Duodenal mucosa (tissue), 2 donors: Measurements from ENCODE around the gene WDR81.

Experiments
- H3K27ac ChIP-seq: one replicate; pipeline ENCODE4 v1.7.0; 2013; ENCODE audit warnings: low read depth, low read length
- H3K27me3 ChIP-seq, 2 donors: one replicate each; pipeline ENCODE4 v1.7.0; 2013; ENCODE audit warnings: low read length in 2 of 2, control low read depth in 1 of 2; ENCODE audit not compliant: insufficient read depth in 2 of 2, control insufficient read depth in 1 of 2
- H3K36me3 ChIP-seq, 2 donors: one replicate each; pipeline ENCODE4 v1.7.0; 2013; ENCODE audit warnings: low read length in 2 of 2, control low read depth in 1 of 2; ENCODE audit not compliant: insufficient read depth in 2 of 2, control insufficient read depth in 1 of 2
- H3K4me1 ChIP-seq, 2 donors: one replicate each; pipeline ENCODE4 v1.7.0; 2013; ENCODE audit warnings: low read length in 2 of 2, control low read depth in 1 of 2; ENCODE audit not compliant: insufficient read depth in 2 of 2, control insufficient read depth in 1 of 2
- H3K4me3 ChIP-seq, 2 donors: one replicate each; pipeline ENCODE4 v1.7.0; 2013; ENCODE audit warnings: low read length in 2 of 2, low read depth in 1 of 2
- H3K9ac ChIP-seq, 2 donors: one replicate each; pipeline ENCODE4 v1.7.0; 2013; ENCODE audit warnings: low read length in 2 of 2, low read depth in 1 of 2
- H3K9me3 ChIP-seq, 2 donors: one replicate each; pipeline ENCODE4 v1.7.0; 2013; ENCODE audit warnings: low read length in 2 of 2, control low read depth in 1 of 2; ENCODE audit not compliant: control insufficient read depth in 1 of 2

WDR81 gene

DNA sequence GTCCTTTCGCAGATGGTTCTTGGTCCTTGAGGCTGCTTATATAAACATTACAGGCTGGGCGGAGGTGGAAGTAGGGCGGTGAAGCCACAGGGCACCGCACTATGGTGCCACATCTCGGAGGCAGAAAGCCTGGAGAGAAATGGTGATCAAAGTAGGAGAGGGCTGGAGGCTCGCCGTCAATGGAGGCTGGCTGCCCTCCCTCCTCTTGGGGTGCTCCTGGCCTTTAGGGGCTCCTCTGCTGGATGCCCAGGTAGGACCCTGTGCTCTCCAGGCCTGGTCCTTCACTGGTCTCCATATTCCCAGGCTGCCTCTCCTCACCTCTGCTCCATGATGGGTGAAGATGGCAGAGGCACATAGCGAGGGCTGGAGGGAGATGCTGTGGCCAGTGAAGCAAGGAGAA is 12.2 kb upstream of the WDR81 start:
- H3K36me3 ChIP-seq, result peaks cover 20 to 30% of the 10 kb centered on the region in 2 donors
- H3K4me1 ChIP-seq, result peaks cover 35 to 42% of the 10 kb centered on the region in 2 donors
- no peaks in the 10 kb centered on the region for H3K9me3 ChIP-seq
- H3K9ac ChIP-seq, result no peak overlapping the region
- H3K27me3 ChIP-seq, result no peaks in the 10 kb centered on the region
- H3K27ac ChIP-seq, result no peak overlapping the region
- peak overlapping the region in 1 of 2 donors; percentile 13 for H3K4me3 ChIP-seq

DNA sequence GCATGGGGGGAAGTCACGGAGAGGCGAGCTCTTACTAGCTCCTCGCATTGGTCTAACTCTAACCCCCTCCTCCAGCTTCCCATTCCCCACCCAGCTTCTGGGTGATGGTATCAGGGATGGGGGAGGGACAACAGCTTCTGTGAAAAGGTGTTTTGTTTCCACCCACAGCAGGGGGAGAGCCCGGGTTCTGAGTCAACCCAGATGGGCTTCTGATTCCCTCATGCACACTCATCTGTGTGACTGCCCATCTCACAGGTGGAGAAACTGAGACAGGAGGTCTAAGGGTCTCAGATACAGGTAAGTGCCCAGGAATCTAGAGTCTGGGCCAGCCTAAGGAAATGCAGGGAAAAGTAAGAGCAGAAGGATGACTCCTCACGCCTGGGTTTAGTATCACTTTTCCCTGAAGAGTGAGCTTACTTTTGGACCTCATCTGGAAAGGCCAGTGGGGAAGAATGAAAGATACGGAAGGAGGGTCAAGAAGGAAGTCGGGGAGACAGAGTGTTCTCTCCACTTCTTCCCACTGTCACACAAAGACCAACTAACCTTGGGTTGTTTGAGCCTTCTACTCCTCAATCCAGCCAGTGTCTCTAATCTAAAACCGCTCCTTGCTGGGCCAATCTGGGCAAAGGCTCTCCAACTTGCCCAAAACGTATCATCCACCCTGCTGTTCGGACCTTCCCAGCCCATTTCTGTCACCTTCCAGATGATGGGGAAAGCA is 11.2 kb upstream of the WDR81 start:
- peaks cover 42 to 49% of the 10 kb centered on the region in 2 donors for H3K4me1 ChIP-seq
- no peaks in the 10 kb centered on the region for H3K27me3 ChIP-seq
- peak overlapping the region; percentile 80 to 86 for H3K4me3 ChIP-seq
- H3K9me3 ChIP-seq, result no peaks in the 10 kb centered on the region
- peak overlapping the region; percentile 13 for H3K27ac ChIP-seq
- H3K9ac ChIP-seq, result peak overlapping the region; percentile 60 to 73
- H3K36me3 ChIP-seq, result peaks cover 19 to 20% of the 10 kb centered on the region in 2 donors

DNA sequence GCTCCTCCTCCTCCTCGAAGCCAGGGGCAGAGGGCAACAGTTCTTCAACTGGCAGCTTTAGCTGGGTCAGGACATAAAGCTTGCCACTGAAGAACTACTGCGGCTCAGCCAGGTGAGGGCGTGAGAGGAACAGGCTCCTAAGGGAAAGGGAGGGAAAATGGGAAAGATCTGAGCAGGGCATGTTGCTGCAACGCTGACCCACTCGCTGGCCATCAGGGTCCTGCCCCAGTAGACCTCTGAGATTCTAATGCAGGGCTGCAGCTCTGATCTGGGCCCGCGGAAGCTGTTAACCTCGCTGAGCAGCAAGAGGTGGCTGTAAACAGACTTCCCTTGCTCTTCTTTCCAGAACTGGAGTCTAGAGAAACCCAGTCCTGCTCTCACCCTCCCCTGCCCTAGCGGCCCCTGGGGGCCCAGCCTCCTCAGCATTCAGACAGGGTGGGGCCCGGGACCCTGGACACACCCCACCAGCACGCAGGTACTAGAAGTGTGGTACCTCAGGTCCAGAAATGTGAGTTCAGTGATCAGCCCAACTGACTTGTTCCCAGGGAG is 10.6 kb upstream of the WDR81 start:
- H3K4me3 ChIP-seq, result peak overlapping the region; percentile 80 to 86

DNA sequence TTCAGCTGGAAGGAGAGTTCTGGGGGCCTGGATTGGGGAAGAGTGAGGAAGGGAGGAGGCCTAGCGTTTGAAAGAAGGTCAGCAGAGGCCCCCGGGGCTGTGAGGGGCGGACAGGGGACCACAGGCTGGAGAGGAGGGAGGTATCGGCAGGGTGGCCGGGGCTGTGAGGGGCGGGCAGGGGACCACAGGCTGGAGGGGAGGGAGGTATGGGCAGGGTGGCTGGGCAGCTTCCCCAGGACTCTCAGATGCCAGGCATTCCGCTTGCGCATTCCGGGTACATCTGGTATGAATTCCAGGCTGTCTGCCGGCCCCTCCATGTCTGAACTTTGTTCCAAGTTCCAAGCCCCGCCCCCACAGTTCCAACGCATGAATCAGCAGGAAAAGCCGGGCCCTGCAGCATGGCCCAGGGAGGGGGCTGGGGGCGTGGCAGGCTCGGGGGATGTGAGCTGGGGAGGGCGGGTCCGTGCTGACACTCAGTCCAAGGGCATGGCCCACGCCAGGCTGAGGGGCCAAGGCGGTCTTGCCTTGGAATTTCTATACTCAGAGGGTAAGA is 10.0 kb upstream of the WDR81 start:
- Histone ChIP-seq H3K4me3 (peak overlapping the region; percentile 80 to 86), H3K9ac (peak overlapping the region; percentile 78 to 84), H3K36me3 (peaks cover 19 to 20% of the 10 kb centered on the region in 2 donors), H3K27ac (peak overlapping the region; percentile 99), H3K4me1 (peaks cover 44 to 53% of the 10 kb centered on the region in 2 donors), H3K9me3 (no peaks in the 10 kb centered on the region), H3K27me3 (no peaks in the 10 kb centered on the region)

More for the DNA sequence above, 10.6 kb upstream of the WDR81 start:
- H3K36me3 ChIP-seq, result peaks cover 19 to 20% of the 10 kb centered on the region in 2 donors
- H3K9me3 ChIP-seq, result no peaks in the 10 kb centered on the region
- no peaks in the 10 kb centered on the region for H3K27me3 ChIP-seq
- H3K4me1 ChIP-seq, result peaks cover 44 to 53% of the 10 kb centered on the region in 2 donors
- H3K9ac ChIP-seq, result peak overlapping the region; percentile 60 to 73
- peak overlapping the region; percentile 99 for H3K27ac ChIP-seq

DNA sequence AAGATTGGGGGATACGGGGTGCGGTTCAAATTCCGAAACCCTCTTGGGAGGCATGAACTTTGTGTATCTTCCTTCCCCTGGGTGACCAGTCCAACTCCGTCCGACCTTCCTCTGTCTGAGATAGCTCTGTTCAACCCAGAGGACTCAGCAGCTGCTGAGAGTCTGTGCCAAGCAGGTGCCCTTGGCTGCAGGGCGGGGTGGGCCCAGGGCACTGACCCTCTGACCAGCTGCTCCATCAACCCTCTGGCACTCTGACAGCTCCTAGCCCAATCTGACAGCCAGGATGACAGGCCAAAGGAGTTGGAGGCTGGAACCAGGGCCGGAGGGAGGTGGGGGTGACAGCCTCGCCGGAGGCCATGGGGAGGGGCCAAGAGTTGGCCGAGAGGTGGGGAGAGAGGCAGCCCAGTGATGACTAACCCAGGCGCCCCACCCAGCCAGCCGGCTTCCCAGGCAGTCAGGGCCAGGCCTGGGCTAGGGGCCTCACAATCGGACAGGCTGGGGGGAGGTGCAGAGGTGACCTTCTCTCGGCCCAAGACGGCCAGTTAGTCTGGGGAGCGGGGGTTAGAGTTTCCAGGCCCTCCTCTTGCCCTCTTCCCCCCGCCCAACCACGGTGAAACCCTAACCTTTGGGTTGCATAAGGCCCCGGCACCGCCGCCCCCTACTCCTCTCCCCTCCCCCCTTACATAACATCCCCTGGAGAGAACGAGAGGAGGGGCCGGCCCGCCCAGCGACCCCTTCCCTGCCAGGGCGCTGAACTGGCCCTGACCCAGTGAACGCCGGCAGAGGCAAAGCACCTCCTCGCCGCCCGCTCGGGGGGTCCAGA is 9.3 kb upstream of the WDR81 start:
- peaks cover 19 to 20% of the 10 kb centered on the region in 2 donors for H3K36me3 ChIP-seq
- H3K27me3 ChIP-seq, result no peaks in the 10 kb centered on the region
- H3K9ac ChIP-seq, result peak overlapping the region; percentile 78 to 84
- H3K4me3 ChIP-seq, result peak overlapping the region; percentile 80 to 86
- peak overlapping the region; percentile 99 for H3K27ac ChIP-seq
- peaks cover 44 to 53% of the 10 kb centered on the region in 2 donors for H3K4me1 ChIP-seq
- no peaks in the 10 kb centered on the region for H3K9me3 ChIP-seq

DNA sequence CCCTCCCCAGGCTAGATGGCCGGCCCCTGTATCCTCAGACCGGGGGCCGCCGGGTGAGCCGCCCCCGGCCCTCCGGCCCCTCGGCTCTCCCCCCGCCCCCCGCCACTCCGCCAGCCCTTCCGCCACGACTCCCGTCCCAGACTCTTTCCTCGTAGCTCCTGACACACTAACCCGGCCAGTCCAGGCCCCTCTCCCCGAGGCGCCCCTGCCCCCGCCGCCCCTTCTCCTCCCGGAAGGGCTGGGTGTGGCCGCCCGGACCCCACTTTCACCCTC is 8.8 kb upstream of the WDR81 start:
- H3K9me3 ChIP-seq, result no peaks in the 10 kb centered on the region
- peak overlapping the region; percentile 99 for H3K27ac ChIP-seq
- H3K4me1 ChIP-seq, result peaks cover 44 to 51% of the 10 kb centered on the region in 2 donors
- H3K9ac ChIP-seq, result peak overlapping the region; percentile 78 to 84
- H3K27me3 ChIP-seq, result no peaks in the 10 kb centered on the region
- H3K4me3 ChIP-seq, result peak overlapping the region; percentile 80 to 86
- peaks cover 19 to 20% of the 10 kb centered on the region in 2 donors for H3K36me3 ChIP-seq

DNA sequence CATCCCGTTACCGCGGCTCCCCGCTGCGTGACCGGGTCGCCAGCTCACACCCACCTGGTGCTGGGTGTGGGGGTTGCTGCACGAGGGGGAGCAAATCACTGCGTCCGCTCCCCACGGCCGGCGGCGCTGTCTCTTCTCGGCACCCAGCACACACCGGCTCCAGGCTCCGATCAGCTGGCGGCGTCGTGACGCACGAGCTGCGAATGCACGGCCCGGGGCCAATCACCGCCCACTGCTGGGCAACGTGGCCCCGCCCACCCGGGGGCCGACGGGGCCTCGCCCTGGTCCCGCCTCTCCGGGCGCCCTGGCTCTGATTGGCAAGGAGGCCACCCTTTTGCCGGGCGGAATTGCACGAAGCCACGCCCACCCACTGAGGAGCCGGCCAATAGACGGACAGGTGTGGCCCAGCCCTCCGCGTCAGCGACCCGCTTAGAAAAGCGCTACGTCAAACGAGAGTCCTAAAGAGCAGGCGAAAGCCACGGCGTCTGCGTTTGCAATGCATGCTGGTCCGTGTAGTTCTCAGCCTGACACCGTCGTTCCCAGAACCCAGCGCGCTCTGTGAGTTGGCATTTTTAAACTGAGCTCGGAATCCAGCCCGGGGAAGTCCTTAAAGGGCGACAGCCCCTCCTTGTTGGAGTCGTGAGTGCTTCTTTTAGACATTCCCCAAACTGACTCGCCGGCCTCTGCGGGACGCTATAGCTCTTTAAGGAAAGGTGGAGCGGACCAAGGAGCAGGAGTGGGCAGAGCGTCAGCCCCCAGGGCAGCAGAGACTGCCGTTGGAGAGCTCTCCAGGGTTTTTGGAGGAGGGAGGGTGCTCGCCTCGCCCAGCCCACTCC is 8.2 kb upstream of the WDR81 start:
- Histone ChIP-seq H3K27ac (peak overlapping the region; percentile 99), H3K9me3 (no peaks in the 10 kb centered on the region), H3K36me3 (peaks cover 19 to 20% of the 10 kb centered on the region in 2 donors), H3K4me1 (peaks cover 44 to 45% of the 10 kb centered on the region in 2 donors), H3K9ac (peak overlapping the region; percentile 89 to 94), H3K4me3 (peak overlapping the region; percentile 80 to 86), H3K27me3 (no peaks in the 10 kb centered on the region)

DNA sequence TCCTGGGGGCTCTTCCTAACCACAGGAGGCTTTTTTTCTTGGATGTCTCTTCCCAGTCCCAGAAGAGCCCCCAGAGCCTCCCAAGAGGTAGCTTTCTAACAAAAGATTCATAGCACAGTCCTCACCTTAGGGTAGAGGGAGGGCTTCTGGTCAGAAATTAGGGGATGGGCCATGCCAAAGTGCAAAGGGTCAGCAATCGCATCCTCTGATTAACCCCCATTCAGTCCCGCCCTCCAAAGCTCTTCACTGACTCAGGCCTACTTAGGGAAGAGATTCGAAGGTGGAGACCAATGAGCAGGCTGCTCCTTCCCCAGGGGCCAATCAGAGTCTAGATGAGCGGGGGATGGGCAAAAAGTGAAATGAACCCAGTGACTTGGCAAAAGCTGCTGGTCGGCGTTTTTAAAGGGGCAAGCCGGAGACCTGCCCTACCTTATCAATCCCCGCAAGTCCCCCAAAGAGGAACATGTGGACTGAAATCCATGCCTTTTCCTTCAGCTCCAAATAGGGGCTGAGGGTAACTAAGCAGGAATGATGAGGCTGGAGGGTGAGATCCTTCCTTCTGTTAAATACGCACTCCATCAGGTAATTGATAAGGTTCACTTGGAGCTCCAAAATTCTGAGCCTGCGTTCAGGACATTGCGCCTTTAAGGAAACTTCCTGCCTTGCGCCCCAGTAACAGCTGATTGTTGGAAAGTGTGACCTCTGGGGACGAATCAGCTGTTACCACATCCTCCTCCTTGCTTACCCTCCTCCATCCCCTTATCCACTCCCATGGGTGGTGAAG is 7.4 kb upstream of the WDR81 start:
- Histone ChIP-seq H3K27ac (peak overlapping the region; percentile 98), H3K9ac (peak overlapping the region; percentile 89 to 94), H3K36me3 (peaks cover 14 to 16% of the 10 kb centered on the region in 2 donors), H3K9me3 (no peaks in the 10 kb centered on the region), H3K4me3 (peak overlapping the region; percentile 79 to 86), H3K27me3 (no peaks in the 10 kb centered on the region), H3K4me1 (peaks cover 39 to 44% of the 10 kb centered on the region in 2 donors)
